GM18870 (cell line): ENCODE results near the gene BLCAP.
"Not testable (repeated sequence)": the region's sequence is repeated elsewhere in the genome, so short reads cannot be mapped to it uniquely, and the experiment has no call there.

Source experiments
- ATAC-seq: cut with Tn5 transposase; IDR thresholded peaks from one replicate; pipeline ENCODE4 v1.9.1; 2021; ENCODE audit warnings: moderate library complexity; ENCODE audit not compliant: unreplicated experiment

Gene BLCAP

DNA sequence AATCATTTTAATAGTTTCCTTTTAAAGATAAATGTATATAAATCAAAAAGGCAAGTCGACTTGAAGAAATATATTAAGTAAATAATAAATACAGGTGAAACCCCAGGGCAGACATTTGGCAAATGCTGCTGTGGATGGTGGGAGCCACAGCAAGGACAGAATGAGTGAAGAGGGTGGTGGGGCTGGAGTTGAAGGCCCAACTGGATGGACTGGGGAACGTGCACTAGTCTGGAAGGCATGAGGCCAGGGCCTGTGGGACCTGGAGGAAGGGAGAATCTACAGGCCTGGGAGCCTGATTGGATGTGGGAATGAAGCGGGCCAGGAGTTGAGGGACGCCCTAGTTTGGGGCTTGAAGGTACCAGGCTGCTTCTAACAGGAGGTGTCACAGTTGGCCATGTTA is 30.6 kb upstream of the BLCAP start:
- no peak for ATAC-seq

DNA sequence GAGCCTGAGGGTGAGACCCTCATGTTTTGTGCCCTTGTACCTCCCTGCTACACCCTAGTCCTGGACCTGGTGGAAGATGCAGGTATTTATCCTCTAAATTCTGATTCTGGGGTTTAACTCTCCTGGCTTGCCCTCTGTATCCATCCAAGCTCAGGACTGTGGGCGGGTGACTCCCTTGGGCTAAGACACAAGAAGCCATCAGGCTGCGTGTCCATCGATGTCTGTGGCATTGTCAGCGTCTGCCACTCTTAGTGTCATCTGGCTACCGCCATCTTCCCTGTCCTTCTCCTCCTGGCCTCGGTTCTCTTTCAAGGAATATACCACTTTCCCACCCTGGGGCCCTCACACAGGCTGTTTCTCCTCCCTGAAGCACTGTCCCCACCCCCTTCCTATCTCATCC is 28.9 kb upstream of the BLCAP start:
- ATAC-seq: no peak

DNA sequence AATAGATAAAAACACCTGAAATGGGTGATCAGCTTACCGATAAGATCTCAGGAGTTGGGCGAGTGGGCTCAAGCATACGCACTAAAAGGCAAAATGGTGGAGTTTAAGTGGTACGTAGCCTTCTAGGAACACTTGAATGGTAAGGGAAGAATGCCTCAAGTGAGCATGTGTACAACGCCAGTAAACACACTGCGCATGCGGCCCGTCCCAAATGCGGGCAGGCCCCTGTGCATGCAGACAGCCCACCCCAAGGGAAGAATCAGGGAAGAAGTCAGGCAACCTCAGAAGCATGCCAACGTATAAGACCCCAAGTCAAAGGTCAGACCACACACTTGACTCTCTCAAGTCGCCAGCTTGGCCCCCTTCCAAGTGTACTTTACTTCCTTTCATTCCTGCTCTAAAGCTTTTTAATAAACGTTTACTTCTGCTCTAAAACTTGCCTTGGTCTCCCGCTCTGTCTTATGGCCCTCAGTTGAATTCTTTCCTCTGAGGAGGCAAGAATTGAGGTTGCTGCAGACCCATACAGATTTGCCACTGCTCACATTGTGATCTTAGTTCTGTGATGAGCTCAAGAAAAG is 27.1 kb upstream of the BLCAP start:
- ATAC-seq: not testable (repeated sequence)

DNA sequence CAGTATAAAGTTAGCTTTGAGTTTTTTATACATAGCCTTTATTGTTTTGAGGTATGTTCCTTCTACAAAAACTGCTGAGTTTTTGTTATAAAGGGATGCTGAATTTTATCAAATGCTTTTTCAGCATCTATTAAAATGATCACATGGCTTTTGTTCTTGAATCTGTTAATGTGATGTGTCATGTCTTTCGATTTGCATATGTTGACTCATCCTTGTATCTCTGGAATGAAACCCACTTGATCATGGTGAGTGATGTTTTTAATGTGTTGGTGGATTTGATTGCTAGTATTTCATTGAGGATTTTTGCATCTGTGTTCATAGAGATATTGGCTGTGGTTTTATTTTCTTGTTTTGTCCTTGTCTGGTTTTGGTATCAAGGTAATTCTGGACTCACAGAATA is 24.7 kb upstream of the BLCAP start:
- no peak for ATAC-seq

DNA sequence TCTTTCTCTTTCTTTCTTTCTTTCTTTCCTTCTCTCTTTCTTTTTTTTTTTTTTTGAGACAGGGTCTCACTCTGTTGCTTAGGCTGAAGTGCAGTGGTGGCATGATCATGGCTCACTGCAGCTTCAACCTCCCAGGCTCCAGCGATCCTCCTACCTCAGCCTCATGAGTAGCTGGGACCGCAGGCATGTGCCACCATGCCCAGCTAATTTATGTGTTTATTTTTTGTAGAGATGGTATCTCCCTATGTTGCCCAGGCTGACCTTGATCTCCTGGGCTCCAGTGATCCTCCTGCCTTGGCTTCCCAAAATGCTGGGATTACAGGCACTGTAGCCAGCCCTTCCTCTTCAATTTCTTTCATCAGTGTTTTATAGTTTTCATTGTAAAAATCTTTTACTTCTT is 24.0 kb upstream of the BLCAP start:
- ATAC-seq: not testable (repeated sequence)

DNA sequence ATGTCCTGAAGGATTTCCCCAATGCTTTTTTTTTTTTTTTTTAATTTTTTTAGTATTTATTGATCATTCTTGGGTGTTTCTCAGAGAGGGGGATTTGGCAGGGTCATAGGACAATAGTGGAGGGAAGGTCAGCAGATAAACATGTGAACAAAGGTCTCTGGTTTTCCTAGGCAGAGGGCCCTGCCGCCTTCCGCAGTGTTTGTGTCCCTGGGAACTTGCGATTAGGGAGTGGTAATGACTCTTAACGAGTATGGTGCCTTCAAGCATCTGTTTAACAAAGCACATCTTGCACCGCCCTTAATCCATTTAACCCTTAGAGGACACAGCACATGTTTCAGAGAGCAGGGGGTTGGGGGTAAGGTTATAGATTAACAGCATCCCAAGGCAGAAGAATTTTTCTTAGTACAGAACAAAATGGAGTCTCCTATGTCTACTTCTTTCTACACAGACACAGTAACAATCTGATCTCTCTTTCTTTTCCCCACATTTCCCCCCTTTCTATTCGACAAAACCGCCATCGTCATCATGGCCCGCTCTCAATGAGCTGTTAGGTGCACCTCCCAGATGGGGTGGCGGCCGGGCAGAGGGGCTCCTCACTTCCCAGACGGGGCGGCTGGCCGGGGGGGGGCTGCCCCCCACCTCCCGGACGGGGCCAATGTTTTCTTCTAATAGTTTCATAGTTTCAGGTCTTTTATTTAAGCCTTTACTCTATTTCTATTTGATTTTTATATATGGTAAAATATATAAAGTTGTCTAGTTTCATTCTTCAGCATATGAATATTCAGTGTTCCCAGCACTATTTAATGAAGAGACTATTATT is 22.6 kb upstream of the BLCAP start:
- ATAC-seq: not testable (repeated sequence)

DNA sequence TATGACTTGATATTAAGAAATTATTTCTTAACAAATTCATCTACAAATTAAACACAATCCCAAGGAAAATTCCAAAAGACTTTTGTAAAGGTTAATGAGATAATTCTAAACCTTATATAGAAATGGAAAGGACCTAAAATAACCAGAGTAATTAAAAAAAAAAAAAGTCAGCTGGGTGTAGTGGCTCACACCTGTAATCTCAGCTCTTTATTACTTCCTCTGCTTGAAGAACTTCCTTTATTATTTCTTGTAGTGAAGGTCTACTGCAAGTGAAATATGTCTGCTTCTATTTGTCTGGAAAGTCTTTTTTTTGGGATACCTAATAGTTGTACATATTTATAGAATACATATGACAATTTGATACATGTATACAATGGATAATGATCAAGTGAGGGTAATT is 20.2 kb upstream of the BLCAP start:
- no peak for ATAC-seq

DNA sequence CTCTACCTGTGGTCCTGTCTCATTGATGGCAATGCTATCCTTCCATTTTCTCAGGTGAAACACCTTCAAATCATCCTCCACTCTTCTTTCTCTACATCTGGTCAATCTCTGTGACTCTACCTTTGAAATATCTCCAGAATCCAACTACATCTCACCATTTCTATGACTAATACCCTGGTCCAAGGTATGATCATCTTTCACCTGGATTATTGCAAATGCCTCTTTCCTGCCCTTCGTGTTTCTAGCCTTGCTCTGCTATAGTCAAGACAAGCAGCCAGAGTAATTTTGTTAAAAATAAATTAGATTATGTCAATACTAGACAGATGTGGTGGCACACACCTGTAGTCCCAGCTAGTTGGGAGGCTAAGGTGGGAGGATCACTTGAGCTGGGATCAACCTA is 17.8 kb upstream of the BLCAP start:
- ATAC-seq: no peak

DNA sequence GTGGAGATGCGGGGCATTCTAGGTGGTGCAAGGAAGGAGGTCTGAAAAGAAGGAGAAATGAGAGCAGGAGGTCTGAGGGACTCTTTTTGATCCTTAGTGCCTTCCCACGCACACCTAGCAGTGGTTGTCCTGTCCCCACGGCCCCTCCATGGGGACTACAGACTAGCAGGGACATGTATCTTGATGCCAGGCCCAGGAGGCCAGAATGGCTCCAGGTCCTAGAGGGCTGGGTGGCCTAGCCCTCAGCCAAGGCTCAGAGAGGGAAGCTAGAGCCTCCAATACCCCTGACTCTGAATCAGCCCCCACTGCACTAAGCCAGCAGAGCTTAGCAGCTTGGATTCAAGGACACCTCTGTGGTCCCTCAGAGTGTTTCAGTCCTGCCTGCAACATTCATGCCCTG is 16.7 kb upstream of the BLCAP start:
- ATAC-seq: no peak

DNA sequence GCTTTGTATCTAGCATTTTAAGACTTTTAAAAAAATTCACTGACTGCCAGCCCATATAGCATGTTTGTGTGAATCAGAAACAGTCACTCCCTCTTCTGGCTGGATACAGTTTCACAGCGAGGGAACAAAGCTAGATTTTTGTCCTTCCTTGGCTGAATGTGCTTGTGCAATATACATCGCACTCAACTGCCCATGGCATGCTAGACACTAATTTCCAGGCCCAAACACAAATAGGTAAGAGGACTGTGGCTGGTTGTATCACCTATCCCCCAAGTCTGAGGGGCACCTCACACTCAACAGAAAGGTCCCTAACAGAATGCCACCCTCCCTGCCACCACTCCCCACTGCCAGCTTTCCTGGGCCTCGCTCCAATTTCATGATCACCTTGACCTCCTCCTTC is 16.2 kb upstream of the BLCAP start:
- no peak for ATAC-seq

DNA sequence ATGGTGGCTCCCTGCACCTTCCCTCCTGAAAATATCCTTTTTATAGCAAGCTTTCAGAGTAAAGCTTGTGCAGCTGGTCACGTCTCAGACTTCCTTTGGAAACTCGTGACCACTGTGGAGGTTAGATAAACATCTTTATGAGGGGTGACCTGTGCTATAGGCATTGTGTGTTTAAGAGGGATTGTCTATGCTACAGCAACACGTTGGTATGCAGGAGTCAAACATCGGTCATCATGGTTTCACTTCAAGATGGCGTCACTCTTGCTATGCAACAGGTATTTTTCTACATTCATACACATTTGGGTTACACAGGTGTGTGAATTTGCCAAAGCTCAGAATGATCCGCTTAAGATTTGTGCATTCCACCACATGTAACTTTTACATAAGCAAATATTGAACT is 14.6 kb upstream of the BLCAP start:
- ATAC-seq: no peak

DNA sequence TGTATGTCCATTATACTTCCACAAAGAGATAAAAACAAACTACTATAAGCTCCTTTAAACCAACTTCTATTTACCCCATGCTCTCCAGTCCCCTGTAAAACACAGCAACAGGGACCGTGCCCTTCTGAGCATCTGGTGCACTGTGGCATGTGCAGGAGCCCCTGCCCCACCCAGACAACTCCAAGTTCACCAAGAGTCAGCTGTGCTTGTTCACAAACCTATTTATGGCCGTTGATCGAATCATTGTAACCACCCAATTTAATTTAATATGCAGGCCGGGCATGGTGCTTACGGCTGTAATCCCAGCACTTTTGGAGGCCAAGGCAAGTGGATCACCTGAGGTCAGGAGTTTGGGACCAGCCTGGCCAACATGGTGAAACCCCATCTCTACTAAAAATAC is 13.7 kb upstream of the BLCAP start:
- ATAC-seq: no peak

DNA sequence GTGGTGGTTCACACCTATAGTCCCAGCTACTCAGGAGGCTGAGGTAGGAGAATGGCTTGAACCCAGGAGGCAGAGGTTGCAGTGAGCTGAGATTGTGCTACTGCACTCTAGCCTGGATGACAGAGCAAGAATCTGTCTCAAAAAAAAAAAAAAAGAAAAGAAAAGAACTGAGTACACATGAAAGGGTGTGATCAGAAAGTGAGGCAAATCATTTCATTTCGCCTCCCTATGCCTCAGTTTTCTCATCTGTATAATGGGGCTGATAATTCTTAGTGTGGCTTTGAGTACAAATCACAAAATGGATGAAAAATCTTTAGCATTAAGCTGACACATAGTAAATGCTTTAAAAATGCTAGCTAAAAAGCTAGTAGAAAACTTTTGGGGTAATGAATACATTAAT is 13.2 kb upstream of the BLCAP start:
- ATAC-seq: not testable (repeated sequence)

DNA sequence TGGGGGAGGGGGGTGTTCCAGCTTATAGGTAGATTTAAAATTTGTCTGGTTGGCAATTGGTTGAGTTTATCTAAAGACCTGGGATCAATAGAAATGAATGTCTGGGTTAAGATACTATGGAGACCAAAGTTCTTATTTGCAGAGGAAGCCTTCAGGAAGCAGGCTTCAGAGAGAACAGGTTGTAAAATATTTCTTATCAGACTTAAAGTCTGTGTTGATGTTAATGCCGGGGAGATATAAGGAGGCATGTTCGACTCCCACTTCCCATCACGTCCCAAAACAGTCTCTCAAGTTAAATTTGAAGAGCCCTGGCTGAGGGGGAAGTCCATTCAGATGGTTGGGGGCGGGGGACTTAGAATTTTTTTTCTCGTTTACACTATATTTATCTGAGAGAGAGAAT is 12.3 kb upstream of the BLCAP start:
- no peak for ATAC-seq

DNA sequence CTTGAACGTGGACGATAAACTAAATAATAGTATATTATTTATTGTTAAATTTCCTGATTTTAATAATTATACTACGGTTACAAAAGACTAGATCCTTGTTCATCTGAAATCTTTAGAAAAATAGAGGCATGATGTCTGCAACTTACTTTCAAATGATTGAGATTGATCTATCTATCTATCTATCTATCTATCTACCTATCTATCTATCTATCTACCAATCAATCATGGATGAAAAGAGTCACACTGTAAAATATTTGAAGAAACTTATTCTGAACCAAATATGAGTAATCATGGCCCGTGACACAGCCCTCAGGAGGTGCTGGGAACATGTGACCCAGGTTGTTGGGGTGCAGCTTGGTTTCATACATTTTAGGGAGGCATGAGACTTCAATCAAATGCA is 11.7 kb upstream of the BLCAP start:
- ATAC-seq: no peak

DNA sequence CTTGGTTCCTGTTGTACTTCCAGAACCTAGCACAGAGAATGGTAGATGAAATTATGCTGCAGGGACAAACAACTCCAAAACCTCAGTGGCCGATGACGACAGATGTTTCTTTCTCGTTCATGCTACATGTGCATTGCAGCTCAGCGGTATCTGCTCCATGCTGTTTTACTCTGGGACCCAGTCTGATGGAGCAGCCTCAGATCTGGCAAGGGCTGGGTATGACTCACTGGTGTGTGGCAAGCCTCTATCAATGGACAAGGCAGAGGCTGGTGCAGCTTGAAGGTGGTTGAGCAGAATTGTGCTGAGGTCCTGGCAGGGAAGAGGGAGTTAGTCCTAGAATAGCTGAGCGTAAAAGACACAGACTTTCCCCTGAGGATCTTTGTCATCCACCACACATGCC is 10.3 kb upstream of the BLCAP start:
- ATAC-seq: no peak

DNA sequence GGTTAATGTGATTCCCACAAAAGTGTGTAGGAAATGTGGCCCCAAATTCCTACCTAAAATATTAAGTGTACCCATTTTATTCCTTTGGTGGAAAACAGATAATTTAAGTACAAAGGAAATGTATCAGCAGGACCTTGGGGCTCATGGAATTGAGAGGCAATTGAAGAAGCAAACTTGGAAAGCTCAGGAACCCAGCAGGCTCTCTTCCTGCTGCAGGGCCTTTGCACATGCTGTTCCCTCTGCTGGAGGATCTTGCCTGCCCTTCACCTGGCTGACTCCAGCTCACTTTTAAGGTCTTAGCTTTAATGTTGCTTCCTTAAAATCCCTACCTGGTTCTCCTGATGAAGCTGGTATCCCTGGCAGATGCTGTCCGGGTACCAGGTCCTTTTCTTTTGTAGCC is 9.8 kb upstream of the BLCAP start:
- ATAC-seq: no peak

DNA sequence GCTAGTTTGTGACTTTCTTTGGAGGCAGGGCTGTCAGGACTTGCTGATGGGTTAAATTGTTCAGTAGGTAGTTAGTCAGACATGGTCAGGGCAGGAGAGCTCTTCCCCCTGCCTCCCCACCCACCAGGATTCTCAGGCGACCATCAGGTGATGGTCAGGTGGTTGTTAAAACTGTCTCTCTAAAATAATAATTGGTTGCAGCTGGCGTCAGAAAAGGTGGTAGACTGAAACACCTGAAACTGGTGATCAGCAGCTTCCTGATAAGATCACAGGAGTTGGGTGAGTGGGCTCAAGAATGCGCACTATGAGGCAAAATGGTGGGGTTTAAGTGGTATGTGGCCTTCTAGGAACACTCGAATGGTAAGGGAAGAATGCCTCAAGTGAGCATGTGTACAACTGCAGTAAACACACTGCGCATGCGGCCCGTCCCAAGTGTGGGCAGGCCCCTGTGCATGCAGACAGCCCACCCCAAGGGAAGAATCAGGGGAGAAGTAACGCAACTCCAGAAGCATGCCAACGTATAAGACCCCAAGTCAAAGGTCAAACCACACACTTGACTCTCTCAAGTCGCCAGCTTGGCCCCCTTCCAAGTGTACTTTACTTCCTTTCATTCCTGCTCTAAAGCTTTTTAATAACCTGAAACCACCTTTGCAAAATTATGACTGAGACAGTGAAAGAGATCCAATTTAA is 7.9 kb upstream of the BLCAP start:
- no peak for ATAC-seq

DNA sequence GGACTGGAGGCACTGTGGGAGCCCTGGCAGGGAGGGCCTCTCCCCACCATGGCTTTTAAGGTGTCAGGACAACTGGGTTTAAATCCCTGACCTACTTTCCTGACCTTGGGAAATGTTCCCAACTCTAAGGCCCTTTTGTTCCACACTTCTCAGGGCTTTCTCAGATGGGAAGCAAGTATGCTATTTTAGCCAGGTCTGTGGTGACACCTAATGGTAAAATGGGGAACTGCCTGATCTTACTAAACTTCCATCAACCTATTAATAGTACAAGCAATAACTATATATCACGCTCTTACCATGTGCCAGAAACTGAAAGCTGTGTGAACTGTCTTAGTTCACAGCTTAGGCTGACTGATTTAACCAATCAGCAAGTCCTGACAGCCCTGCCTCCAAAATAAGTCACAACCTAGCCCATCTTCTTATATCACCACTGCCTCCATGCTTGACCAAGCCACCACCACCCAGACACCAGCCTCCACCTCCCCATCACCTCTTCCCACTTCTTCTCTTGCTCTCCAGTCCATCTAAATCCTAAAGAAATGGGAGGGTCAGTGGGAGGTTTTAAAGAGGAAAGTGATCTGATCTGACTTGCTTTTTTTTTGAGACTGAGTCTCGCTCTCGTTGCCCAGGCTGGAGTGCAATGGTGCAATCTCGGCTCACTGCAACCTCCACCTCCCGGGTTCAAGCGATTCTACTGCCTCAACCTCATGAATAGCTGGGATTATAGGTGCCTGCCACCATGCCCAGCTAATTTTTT is 6.9 kb upstream of the BLCAP start:
- peak; percentile 71 for ATAC-seq

DNA sequence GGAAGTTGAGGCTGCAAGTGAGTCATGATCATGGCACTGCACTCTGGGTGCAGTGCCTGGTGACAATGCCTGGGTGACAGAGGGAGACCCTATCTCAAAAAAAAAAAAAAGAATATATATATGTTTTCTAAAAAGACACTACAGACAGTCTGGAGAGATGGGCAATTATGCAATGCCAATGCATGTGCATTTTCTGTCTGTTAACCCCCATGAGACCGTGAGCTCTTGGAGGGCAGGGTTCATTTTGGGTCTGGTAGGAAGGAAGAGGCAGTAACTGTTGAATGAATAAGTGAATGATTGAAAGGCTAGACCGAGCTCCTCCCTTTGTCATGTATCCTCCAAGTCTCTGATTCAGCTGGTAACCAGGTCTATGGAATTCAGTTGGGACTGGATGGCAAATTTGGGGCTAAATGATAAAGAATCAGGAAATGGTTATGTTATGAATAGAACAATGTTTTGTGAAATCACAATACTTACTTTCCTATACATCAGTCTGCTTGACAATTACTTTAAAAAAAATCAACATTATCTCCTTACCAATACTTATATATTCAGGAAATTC is 5.6 kb upstream of the BLCAP start:
- ATAC-seq: no peak

DNA sequence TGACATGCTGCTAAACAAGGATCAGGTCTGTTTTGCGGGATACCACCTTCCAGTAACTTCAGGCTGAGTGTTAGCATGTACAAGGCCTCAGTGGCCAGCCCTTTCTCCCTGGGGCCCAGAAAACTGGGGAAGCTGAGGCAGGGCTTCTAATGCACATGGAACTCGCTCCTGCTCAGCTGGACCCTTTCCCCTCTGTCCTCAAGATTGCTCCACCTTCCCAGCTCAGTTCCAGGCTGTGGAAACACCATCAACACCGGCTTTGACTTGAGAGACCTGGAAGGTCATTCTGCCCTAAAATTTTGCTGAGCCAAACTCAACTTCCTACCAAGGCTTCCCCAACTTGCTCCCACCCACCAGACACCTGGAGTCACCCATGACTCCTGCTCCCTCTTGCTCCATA is 4.2 kb upstream of the BLCAP start:
- no peak for ATAC-seq
